GM19238 (cell line): Measurements from ENCODE around the gene RB1.
"Not testable (repeated sequence)": the region's sequence is repeated elsewhere in the genome, so short reads cannot be mapped to it uniquely, and the experiment has no call there.

ENCODE experiments used
- DNase-seq: peaks from one replicate; pipeline ENCODE4 v3.0.0; 2011; ENCODE audit warnings: low spot score; ENCODE audit not compliant: insufficient read length

Gene RB1

GRCh38 chr13:48404952-48405351 is 101.4 kb downstream of the RB1 start:
- no peak for DNase-seq

- DNase-seq = no peak
These were observed 102.3 kb downstream of the RB1 start for GRCh38 chr13:48405875-48406274.

- DNase-seq = no peak
These were observed 106.6 kb downstream of the RB1 start for GRCh38 chr13:48410199-48410598.

GRCh38 chr13:48411147-48411794 is 107.7 kb downstream of the RB1 start:
- no peak for DNase-seq

GRCh38 chr13:48411841-48412531 is 108.4 kb downstream of the RB1 start:
- no peak for DNase-seq

DNA sequence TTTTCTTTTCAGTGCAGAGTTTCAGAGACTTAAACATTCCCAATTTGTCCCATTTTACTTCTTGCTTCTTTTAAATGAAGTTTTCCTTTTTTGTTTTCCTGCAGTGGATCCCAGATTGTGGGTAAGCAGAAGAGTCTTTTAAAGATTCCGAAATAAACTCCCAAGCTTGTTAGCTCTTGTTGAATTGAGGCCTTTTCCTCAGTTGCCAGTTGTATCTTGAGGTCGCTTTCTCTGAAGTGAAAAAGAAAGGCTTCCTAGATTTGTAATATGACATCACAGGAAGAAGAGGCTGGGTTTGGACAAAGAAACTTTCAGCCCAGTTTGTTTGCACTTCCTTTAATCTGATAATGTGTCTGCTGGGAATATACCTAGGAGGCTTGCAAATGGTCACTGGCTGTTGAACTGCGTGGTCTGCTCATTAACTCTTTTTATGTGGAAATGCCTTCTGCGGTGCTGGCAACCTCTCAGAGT is 109.4 kb downstream of the RB1 start, which contains the start of gene LPAR6:
TSS of gene LPAR6 (minus strand) at position 233 of the 471 bp plus-strand sequence. CDS start 690 bp downstream, outside the sequence.
- DNase-seq = no peak

GRCh38 chr13:48414501-48414900 is 111.0 kb downstream of the RB1 start:
- no peak for DNase-seq

DNA sequence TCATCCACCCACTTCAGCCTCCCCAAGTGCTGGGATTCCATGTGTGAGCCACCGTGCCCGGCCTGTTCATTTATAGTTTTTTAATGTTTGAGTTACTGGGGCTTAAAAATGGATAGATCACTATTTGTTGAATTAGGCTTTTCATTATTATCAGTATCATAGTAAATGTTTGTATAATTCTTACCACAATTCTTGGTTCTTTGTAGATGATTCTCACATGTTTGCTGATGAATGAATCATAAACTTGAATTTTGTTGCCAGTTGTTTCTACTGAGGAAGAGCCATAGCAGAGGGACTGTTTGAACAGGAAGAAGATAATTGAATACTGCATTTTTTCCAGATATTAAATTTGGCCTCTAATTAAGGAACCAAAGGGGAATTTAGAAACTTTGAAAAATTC is 112.0 kb downstream of the RB1 start:
- DNase-seq = no peak

GRCh38 chr13:48422003-48422402 is 118.5 kb downstream of the RB1 start:
- DNase-seq = not testable (repeated sequence)

- no peak for DNase-seq
These were observed 120.7 kb downstream of the RB1 start for GRCh38 chr13:48424212-48424611.

- no peak for DNase-seq
These were observed 122.5 kb downstream of the RB1 start for GRCh38 chr13:48426052-48426451.

DNA sequence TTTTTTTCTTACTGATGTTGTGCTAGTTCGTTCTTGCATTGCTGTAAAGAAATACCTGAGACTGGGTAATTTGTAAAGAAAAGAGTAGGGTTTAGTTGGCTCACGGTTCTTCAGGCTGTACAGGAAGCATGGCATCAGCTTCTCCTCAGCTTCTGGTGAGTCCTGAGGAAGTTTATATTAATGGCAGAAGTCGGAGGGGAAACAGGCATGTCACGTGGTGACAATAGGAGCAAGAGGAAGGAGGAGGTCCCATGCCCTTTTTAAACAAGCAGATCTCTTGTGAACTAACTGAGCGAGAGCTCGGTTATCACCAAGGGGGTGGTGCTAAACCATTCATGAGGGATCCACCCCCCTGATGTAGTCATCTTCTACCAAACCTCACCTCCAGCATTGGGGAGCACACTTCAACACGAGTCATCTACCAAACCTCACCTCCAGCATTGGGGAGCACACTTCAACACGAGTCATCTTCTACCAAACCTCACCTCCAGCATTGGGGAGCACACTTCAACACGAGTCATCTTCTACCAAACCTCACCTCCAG is 123.3 kb downstream of the RB1 start:
- not testable (repeated sequence) for DNase-seq

- no peak for DNase-seq
These were observed 125.5 kb downstream of the RB1 start for GRCh38 chr13:48429036-48429435.

DNA sequence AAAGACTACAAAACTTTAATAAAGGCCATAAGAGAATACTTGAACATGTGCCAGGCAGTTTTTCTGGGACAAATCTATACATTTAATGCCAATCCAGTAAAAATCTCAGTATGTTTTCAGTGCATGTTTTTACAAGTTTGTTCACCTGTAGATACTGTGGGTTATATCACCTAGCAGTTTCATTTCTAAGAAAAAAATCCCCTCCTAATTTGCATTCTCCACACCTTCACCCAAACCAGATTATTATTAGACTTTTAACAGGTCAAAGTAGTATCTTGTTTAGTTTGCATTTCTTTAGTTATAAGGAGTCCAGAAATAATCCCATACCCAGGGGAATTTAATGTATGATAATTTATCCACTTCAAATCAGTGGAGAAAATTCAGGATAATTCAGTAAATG is 126.3 kb downstream of the RB1 start:
- DNase-seq = no peak

DNA sequence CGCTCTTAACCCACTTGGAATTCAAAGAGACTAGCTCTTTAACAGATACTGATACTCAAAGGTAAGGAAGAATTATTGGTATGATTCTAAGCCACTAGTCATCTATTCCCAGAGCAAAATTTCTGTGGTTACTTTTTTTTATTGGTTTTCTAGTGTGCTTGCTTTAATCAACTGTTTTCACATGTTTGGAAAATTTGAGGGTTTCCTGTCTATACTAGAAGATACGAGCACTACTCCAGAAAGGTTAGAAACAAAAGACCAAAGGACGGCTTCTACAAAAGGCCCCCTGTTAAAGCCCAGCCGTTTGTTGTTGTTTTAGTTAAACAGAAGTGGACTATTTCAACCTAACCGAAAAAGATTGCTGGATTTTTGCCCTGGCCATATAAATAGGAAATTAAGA is 127.9 kb downstream of the RB1 start:
- DNase-seq = no peak

DNA sequence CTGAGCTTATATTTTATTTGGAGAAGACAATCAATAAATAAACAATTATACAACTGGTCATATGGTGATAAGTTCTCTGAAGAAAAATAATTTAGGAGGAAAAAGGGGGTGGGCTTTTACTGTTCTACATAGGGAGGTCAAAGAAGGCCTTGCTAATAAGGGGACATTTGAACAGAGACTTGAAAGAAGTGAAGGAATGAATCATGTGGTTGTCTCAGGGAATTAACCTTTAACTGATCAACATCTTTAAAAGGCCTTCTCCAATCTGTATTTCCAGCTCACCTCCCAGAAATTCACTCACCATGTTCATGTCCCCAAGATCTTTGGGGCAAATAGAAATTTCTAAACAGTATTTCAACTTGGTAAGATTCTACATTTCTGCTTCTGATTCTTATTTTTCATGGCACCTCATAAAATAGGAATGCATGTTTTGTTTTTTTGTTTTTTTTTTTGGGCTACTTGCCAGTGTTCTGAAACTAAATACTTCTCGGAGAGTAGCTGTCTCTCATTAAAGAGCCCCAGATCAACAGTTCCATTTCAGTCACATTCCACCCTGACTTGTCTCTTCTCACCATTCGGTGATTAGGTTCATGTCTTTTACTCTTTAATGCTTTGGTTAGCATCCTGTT is 128.6 kb downstream of the RB1 start:
- DNase-seq = no peak

- DNase-seq = no peak
These were observed 130.6 kb downstream of the RB1 start for GRCh38 chr13:48434200-48434599.

DNA sequence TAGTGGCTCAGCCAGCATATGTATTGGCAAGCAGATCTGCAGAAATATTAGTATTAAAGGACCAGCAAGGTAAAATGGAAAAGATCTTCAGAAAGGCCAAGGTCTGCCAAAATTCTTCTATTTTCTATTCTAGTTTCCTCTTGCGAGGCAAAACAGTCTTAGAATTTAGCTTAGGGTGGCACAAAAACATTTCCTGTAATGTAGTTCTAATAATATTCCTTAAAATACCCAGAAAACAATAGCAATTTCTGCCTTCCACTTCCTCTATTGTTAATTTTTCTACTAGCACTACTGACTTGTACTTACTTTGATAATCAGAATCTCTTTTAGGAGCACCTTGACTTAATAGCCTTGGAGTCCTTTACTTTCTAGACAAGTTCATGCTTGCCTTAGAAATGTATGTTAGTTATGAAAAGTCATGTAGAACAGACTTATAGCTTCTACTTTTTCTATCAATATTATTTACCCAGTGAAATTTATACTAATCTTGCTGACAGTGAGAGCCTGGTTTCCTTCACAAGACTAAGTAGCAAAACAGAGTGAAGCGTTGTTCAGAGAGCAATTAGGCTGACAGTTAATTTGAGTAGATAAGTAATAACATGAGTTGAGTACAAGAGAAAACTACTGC is 133.2 kb downstream of the RB1 start:
- DNase-seq = no peak

DNA sequence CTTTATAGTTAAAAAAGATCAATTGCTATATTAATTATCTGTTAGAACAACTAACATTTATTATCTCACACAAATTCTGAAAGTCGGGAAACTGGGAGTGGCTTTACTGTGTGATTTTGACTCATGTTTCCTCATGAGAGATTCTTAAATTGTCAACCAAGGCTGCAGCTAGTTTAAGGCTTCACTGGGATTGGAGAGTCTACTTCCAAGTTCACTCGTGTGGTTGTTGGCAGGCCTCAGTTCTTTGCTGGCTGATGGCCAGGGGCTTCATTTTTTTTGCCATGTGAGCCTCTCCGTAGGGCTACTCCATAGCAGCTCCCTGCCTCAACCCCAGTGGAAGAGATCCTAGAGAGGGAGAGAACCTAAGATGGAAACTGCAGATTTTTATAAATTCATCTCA is 133.8 kb downstream of the RB1 start:
- DNase-seq = no peak

GRCh38 chr13:48443442-48444208 is 140.1 kb downstream of the RB1 start:
- DNase-seq = no peak

DNA sequence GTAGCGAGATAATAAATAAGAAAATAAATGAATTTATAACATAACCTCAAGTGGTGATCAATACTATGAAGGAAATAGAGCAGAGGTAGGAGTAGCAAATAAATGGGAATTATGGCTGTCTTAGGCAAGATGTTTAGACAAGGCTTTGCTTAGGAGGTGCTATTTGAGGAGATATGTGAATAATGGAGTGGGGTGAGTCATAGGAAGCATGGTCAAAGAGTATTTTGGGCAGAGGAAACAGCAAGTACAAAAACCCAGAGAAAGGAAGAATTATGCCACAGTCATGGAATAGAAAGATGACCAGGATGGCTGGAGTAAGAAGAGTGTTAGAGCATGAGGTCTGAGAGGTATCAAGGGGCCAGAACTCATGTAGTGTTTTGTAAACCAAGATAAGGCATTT is 142.9 kb downstream of the RB1 start:
- DNase-seq = no peak
